GM12878 (cell line): ENCODE data around the gene NR3C1. TPM values are rescaled to one million over a fixed set of nuclear protein-coding genes. Genes with fewer than 3 reads are reported as not detected.

ENCODE experiments used
- ATAC-seq: fragments of 200-7000 bp; cut with Tn5 transposase; 3 replicates; pipeline ENCODE4 v1.9.1; 2020; ENCODE audit warnings: mild to moderate bottlenecking, moderate library complexity
- BruUV-seq: library from RNA; stranded (reverse); fragments of 400-500 nt; replicated peaks from 2 replicates; lab custom pipeline; 2021; lab: Mats Ljungman, UMichigan
- CTCF ChIA-PET: fragments of 300-600 bp; sonication (Branson Sonifier 250); formaldehyde crosslinking; extraction: SDS; loops from one replicate; lab custom pipeline; 2021; ENCODE audit warnings: inconsistent platforms; lab: Yijun Ruan, JAX
- POLR2A ChIA-PET: fragments of 350-600 bp; formaldehyde crosslinking; extraction: SDS; loops from one replicate; lab custom pipeline; 2021; ENCODE audit warnings: inconsistent platforms; lab: Charles Lee
- RAD21 ChIA-PET: fragments of 300-600 bp; sonication (Branson Sonifier 250); formaldehyde crosslinking; loops from one replicate; lab custom pipeline; 2023; ENCODE audit warnings: antibody characterized with exemption; ENCODE audit not compliant: unreplicated experiment; lab: Charles Lee
- SMC1A ChIA-PET: fragments of 300-600 bp; sonication (Branson Sonifier 250); formaldehyde crosslinking; loops from one replicate; lab custom pipeline; 2023; ENCODE audit not compliant: unreplicated experiment, uncharacterized antibody; lab: Charles Lee
- DNase-seq: peaks from one replicate; pipeline ENCODE4 v3.0.0-alpha.2; 2011; ENCODE audit warnings: low read depth, low spot score
- FAIRE-seq: peaks from 3 replicates; lab custom pipeline; 2011; peaks lifted over from hg19 to GRCh38; lab: Jason Lieb, UNC
- H2AFZ ChIP-seq: 2 replicates; pipeline ENCODE4 v1.6.0; 2011; ENCODE audit warnings: low read depth, low read length, control low read depth; ENCODE audit not compliant: control insufficient read depth
- H3K27ac ChIP-seq: 2 replicates; pipeline ENCODE4 v1.5.1; 2011; ENCODE audit warnings: control low read depth; ENCODE audit not compliant: control insufficient read depth, insufficient read depth
- H3K27me3 ChIP-seq, 2 experiments: replicated peaks in 1 of 2; 2 replicates each; pipeline versions ENCODE4 v1.6.0 to v1.6.1; 2011; ENCODE audit warnings: low read length in 1 of 2; ENCODE audit not compliant: control insufficient read depth in 2 of 2, insufficient read depth in 2 of 2
- H3K36me3 ChIP-seq, 2 experiments: 2 replicates each; pipeline ENCODE4 v1.5.1; 2011; ENCODE audit warnings: low read length in 1 of 2; ENCODE audit not compliant: control insufficient read depth in 2 of 2, insufficient read depth in 2 of 2
- H3K4me1 ChIP-seq: 2 replicates; pipeline ENCODE4 v1.6.1; 2011; ENCODE audit warnings: mild to moderate bottlenecking, low read length, moderate library complexity, mixed read lengths; ENCODE audit not compliant: control insufficient read depth, insufficient read depth
- H3K4me2 ChIP-seq: 2 replicates; pipeline ENCODE4 v1.6.0; 2011; ENCODE audit warnings: control low read depth; ENCODE audit not compliant: control insufficient read depth, insufficient read depth
- H3K4me3 ChIP-seq: fragments of 200-600 bp; sonication (generic); 2 replicates; pipeline ENCODE4 v1.5.1; 2016
- H3K79me2 ChIP-seq: 2 replicates; pipeline ENCODE4 v1.6.0; 2011; ENCODE audit warnings: low read length; ENCODE audit not compliant: control insufficient read depth, insufficient read depth
- H3K9ac ChIP-seq: 2 replicates; pipeline ENCODE4 v1.8.0; 2011; ENCODE audit warnings: low read length, control low read depth, mixed read lengths; ENCODE audit not compliant: control insufficient read depth, insufficient read depth
- H3K9me3 ChIP-seq: replicated peaks from 3 replicates; pipeline ENCODE4 v1.5.1; 2011; ENCODE audit warnings: mild to moderate bottlenecking, low read length; ENCODE audit not compliant: control insufficient read depth, insufficient read depth
- H4K20me1 ChIP-seq: 2 replicates; pipeline ENCODE4 v1.6.0; 2011; ENCODE audit not compliant: control insufficient read depth, insufficient read depth
- BCL11A ChIP-seq: IDR thresholded peaks from 2 replicates; pipeline ENCODE4 v1.6.1; 2011; ENCODE audit warnings: low read depth, low read length
- CBX3 ChIP-seq: fragments of 200-600 bp; sonication (generic); IDR thresholded peaks from 2 replicates; pipeline ENCODE4 v1.6.1; 2016; ENCODE audit warnings: low read depth, borderline replicate concordance
- CUX1 ChIP-seq: IDR thresholded peaks from 2 replicates; pipeline ENCODE4 v1.6.1; 2012; ENCODE audit warnings: improper control_type of control experiment, low read depth, low read length; ENCODE audit not compliant: insufficient replicate concordance
- EZH2 ChIP-seq: IDR thresholded peaks from 2 replicates; pipeline ENCODE4 v1.6.1; 2012; ENCODE audit warnings: low read depth, mild to moderate bottlenecking, control low read depth, inconsistent platforms, low read length, borderline replicate concordance; ENCODE audit not compliant: control insufficient read depth
- FOS ChIP-seq: IDR thresholded peaks from 3 replicates; pipeline ENCODE4 v1.6.1; 2011; ENCODE audit warnings: borderline replicate concordance; ENCODE audit not compliant: insufficient read length; ENCODE audit errors: extremely low read depth
- NBN ChIP-seq: fragments of 450-650 bp; IDR thresholded peaks from 2 replicates; pipeline ENCODE4 v1.6.1; 2016
- PML ChIP-seq: IDR thresholded peaks from 2 replicates; pipeline ENCODE4 v1.6.1; 2012; ENCODE audit warnings: low read length, inconsistent platforms
- POLR2AphosphoS5 ChIP-seq: IDR thresholded peaks from 2 replicates; pipeline ENCODE4 v1.6.1; 2011; ENCODE audit warnings: mild to moderate bottlenecking, low read length, inconsistent platforms
- RCOR1 ChIP-seq: conservative IDR thresholded peaks from 2 replicates; pipeline ENCODE4 v1.6.1; 2012; ENCODE audit warnings: low read depth, low read length, improper control_type of control experiment
- SIN3A ChIP-seq: IDR thresholded peaks from 2 replicates; pipeline ENCODE4 v1.6.1; 2012; ENCODE audit warnings: low read depth, low read length, improper control_type of control experiment
- SIX5 ChIP-seq: IDR thresholded peaks from 2 replicates; pipeline ENCODE4 v1.6.1; 2011; ENCODE audit warnings: mild to moderate bottlenecking, low read depth, low read length, moderate library complexity; ENCODE audit not compliant: severe bottlenecking
- SMAD1 ChIP-seq: fragments of 450-650 bp; IDR thresholded peaks from 2 replicates; pipeline ENCODE4 v1.6.1; 2018; ENCODE audit warnings: mild to moderate bottlenecking, low read depth; ENCODE audit not compliant: partially characterized antibody
- SMC3 ChIP-seq: IDR thresholded peaks from 2 replicates; pipeline ENCODE4 v1.6.1; 2011; ENCODE audit warnings: low read length, improper control_type of control experiment, borderline replicate concordance
- SP1 ChIP-seq: IDR thresholded peaks from one replicate; pipeline ENCODE4 v1.6.1; 2011; ENCODE audit warnings: low read depth, low read length
- WRNIP1 ChIP-seq: IDR thresholded peaks from 2 replicates; pipeline ENCODE4 v1.6.1; 2011; ENCODE audit warnings: low read depth, low read length, improper control_type of control experiment, borderline replicate concordance
- WGBS: methylation state at CpG from one replicate; pipeline ENCODE4 v1.1.6; 2016; ENCODE audit warnings: low lambda C conversion rate; ENCODE audit not compliant: insufficient replicate concordance, insufficient coverage; ENCODE audit errors: missing lambda C conversion rate; 5-methylcytosine and 5-hydroxymethylcytosine counted together
- in situ Hi-C: fragments of 300-500 bp; cut with MboI; formaldehyde crosslinking; loops from 9 replicates; pipeline ENCODE4 v1.14.3; 2018; ENCODE audit warnings: mixed read lengths
- intact Hi-C: fragments of 100-400 bp; cut with micrococcal nuclease; formaldehyde crosslinking; loops from one replicate; pipeline ENCODE4 v1.14.2; 2022; ENCODE audit not compliant: unreplicated experiment
- polyA plus RNA-seq, 11 experiments: library from polyadenylated mRNA; depleted of rRNA in 4 of 11; unstranded in 6 of 11; stranded (reverse) in 5 of 11; fragments of >200 nt; fragmentation: Nextera tagmentation in 4 of 11; fragmentation: Illumina TruSeq in 1 of 11; extraction: Ambion mirVana in 4 of 11; extraction: Trizol in 1 of 11; gene quantifications; 1 replicate in 1 of 11; 2 replicates in 10 of 11; pipeline versions ENCODE4 v1.2.1 to v1.2.3, GENCODE V29; 2011 to 2016; ENCODE audit warnings: inconsistent platforms in 2 of 11, missing spikeins in 2 of 11, low read depth in 1 of 11
- total RNA-seq, 4 experiments: library from RNA; depleted of rRNA in 3 of 4; stranded (reverse); fragments of >200 nt in 3 of 4; fragmentation: Illumina TruSeq in 1 of 4; extraction: Trizol in 1 of 4; gene quantifications; 2 replicates each; pipeline versions ENCODE4 v1.2.1 to v1.2.3, GENCODE V29; 2013 to 2021

NR3C1 gene
- total and polyA plus RNA-seq, 10 of the 15 experiments (the other 5 are each of a cell fraction or from before 2014, with no cell fraction given): 49.7 to 141 (median 109) TPM

- TF ChIP-seq FOS: no peak
- TF ChIP-seq RCOR1: no peak
- no peak for TF ChIP-seq CBX3
- no peak for TF ChIP-seq SIX5
- no peak for TF ChIP-seq BCL11A
- TF ChIP-seq EZH2: no peak
- TF ChIP-seq, all 136 proteins: peak for 0
Measured at GRCh38 chr5:143364061-143364460, 39.4 kb downstream of the NR3C1 start (continued).

- BruUV-seq: no TSS peak
- intact Hi-C loops: no loop called here
- ChIA-PET SMC1A (interaction anchor here (0.9 to 6.4 kb wide), 7 partner anchors 9 to 38 kb away, joined by 3 to 35 read pairs (median 20); no protein-coding TSS in a partner anchor), CTCF (interaction anchor here (1.3 to 1.9 kb wide), 4 partner anchors 9 to 29 kb away, joined by 3 to 6 read pairs (median 4); no protein-coding TSS in a partner anchor), RAD21 (interaction anchor here (1.5 kb wide), 1 partner anchor 9 kb away, joined by 4 read pairs; no protein-coding TSS in a partner anchor), POLR2A (interaction anchor here (0.7 to 2.3 kb wide), 3 partner anchors 11 to 35 kb away, joined by 3 to 10 read pairs (median 3); no protein-coding TSS in a partner anchor)
- Histone ChIP-seq H3K9ac (no peak overlapping the region), H3K27ac (no peak overlapping the region), H3K27me3 (no peaks in the 10 kb centered on the region), H3K4me3 (no peak overlapping the region), H3K4me1 (peaks cover 19% of the 10 kb centered on the region), H3K4me2 (no peak overlapping the region), H4K20me1 (peaks cover 4% of the 10 kb centered on the region; the same call in 1 of the 2 replicates), H3K9me3 (peaks cover 6% of the 10 kb centered on the region), H3K79me2 (peaks cover 97% of the 10 kb centered on the region), H3K36me3 (peaks cover 2 to 12% of the 10 kb centered on the region in 2 experiments), H2AFZ (no peak overlapping the region)
- DNase-seq: no peak
- ATAC-seq: peak; percentile 7; the same call in 2 of the 3 replicates
- in situ Hi-C loops: no loop called here
- no peak for FAIRE-seq
- WGBS: 5% methylated on average over 1 of the region's 1 CpG
- TF ChIP-seq SIN3A (no peak), CUX1 (no peak), PML (no peak), SMAD1 (no peak), WRNIP1 (no peak), SP1 (no peak), NBN (no peak), SIX5 (no peak), POLR2AphosphoS5 (no peak), SMC3 (no peak)
Measured at GRCh38 chr5:143362664-143363227, 40.7 kb downstream of the NR3C1 start.
